Fibroblast of lung (primary cell): ENCODE measurements around the gene ZNF281.

Experiments
- EZH2 ChIP-seq: IDR thresholded peaks from 2 replicates; pipeline ENCODE4 v1.5.1; 2012; ENCODE audit warnings: low read length, control low read depth, mild to moderate bottlenecking; ENCODE audit errors: missing control alignments
- TF ChIP-seq, protein P1 (sequence below), 2 donors: IDR thresholded peaks in 1 of 2; conservative IDR thresholded peaks in 1 of 2; 1 replicate in 1 of 2; 2 replicates in 1 of 2; pipeline ENCODE4 v1.5.1; 2011 to 2012; ENCODE audit warnings: low read length in 2 of 2, control low read depth in 1 of 2, inconsistent platforms in 1 of 2, low read depth in 1 of 2, mild to moderate bottlenecking in 1 of 2

GRCh38 chr1:200399860-200400259 is 10.0 kb downstream of the ZNF281 start:
- TF ChIP-seq, protein P1, sequence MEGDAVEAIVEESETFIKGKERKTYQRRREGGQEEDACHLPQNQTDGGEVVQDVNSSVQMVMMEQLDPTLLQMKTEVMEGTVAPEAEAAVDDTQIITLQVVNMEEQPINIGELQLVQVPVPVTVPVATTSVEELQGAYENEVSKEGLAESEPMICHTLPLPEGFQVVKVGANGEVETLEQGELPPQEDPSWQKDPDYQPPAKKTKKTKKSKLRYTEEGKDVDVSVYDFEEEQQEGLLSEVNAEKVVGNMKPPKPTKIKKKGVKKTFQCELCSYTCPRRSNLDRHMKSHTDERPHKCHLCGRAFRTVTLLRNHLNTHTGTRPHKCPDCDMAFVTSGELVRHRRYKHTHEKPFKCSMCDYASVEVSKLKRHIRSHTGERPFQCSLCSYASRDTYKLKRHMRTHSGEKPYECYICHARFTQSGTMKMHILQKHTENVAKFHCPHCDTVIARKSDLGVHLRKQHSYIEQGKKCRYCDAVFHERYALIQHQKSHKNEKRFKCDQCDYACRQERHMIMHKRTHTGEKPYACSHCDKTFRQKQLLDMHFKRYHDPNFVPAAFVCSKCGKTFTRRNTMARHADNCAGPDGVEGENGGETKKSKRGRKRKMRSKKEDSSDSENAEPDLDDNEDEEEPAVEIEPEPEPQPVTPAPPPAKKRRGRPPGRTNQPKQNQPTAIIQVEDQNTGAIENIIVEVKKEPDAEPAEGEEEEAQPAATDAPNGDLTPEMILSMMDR (conservative IDR thresholded peaks at IDR 0.05 in 1 of 2, IDR thresholded peaks at IDR 0.05 in 1 of 2; ENCODE audit: low read depth in 1 of 2, low read length in 2 of 2) = no peak
- TF ChIP-seq EZH2 = no peak
